Measurements from ENCODE around the gene HECTD1.

DNA sequence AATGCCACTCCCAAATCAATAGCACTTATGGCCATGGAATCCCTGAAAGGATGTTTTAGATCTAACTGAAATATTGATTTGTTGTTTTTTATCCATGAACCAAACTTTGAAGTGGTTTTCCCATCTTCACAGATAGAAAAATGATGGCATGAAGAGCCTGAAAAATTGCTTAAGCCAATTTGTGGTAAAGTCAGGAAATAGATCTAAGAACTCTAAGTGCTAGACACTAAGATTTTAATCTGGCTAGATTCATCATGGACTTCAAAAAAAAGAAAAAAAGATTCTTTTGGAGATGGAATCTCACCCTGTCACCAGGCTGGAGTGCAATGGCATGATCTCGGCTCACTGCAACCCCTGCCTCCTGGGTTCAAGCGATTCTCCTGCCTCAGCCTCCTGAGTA, 136.4 kb downstream of the HECTD1 start:
- TF ChIP-seq, protein P1, sequence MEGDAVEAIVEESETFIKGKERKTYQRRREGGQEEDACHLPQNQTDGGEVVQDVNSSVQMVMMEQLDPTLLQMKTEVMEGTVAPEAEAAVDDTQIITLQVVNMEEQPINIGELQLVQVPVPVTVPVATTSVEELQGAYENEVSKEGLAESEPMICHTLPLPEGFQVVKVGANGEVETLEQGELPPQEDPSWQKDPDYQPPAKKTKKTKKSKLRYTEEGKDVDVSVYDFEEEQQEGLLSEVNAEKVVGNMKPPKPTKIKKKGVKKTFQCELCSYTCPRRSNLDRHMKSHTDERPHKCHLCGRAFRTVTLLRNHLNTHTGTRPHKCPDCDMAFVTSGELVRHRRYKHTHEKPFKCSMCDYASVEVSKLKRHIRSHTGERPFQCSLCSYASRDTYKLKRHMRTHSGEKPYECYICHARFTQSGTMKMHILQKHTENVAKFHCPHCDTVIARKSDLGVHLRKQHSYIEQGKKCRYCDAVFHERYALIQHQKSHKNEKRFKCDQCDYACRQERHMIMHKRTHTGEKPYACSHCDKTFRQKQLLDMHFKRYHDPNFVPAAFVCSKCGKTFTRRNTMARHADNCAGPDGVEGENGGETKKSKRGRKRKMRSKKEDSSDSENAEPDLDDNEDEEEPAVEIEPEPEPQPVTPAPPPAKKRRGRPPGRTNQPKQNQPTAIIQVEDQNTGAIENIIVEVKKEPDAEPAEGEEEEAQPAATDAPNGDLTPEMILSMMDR (IDR thresholded peaks at IDR 0.05), result no peak
- no peak for TF ChIP-seq POLR2A (IDR thresholded peaks at IDR 0.05)

Measured in lower leg skin (tissue), 3 donors.